HG03108 (cell line): Measurements from ENCODE around the gene PPT2.
"Not testable (repeated sequence)": the region's sequence is repeated elsewhere in the genome, so short reads cannot be mapped to it uniquely, and the experiment has no call there.

ENCODE experiments used
- ATAC-seq: cut with Tn5 transposase; IDR thresholded peaks from one replicate; pipeline ENCODE4 v1.9.1; 2021; ENCODE audit warnings: moderate library complexity; ENCODE audit not compliant: unreplicated experiment

The PPT2 gene

DNA sequence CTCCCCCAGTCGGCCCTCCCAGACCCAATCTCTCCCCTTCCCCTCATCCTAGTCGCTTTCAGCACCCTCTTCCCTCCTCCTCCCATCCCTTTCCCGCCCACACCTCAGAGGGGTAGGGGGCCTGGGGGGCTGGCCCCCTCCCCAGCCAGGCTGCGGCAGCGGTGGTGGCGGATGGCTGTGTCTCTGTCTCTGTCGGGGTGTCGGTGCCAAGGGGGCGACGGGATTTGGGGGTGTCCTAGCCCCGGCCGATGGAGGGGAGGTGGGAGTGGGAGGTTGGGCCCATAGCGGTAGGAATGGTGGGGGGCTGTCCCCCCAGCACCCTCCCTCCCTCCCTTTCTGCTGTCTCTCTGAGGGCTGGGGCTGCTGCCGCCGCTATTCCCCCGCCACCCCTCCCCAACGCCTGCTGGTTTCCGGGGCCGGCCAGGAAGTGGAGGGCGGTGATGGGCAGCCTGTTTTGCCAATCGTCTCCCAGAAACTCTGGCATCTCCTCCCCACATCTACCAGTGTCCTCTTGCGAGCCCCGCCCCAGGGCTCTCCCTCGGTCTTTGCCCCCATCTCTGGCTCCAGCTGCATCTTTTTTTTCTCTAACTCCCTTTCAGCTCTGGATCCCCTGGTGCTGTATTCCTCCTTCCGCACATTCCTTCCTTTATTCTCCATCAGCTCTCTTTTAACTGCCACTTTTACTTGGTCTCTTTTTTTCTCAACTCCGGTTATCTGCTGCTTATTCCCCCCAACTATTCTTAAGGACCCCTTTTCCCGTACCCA, 22.0 kb downstream of the PPT2 start, which contains the start of gene AGPAT1:
AGPAT1 (minus strand) TSS at position 374 of the 765 bp plus-strand sequence. CDS start 4,588 bp downstream, outside the sequence.
- ATAC-seq: peak; percentile 40

DNA sequence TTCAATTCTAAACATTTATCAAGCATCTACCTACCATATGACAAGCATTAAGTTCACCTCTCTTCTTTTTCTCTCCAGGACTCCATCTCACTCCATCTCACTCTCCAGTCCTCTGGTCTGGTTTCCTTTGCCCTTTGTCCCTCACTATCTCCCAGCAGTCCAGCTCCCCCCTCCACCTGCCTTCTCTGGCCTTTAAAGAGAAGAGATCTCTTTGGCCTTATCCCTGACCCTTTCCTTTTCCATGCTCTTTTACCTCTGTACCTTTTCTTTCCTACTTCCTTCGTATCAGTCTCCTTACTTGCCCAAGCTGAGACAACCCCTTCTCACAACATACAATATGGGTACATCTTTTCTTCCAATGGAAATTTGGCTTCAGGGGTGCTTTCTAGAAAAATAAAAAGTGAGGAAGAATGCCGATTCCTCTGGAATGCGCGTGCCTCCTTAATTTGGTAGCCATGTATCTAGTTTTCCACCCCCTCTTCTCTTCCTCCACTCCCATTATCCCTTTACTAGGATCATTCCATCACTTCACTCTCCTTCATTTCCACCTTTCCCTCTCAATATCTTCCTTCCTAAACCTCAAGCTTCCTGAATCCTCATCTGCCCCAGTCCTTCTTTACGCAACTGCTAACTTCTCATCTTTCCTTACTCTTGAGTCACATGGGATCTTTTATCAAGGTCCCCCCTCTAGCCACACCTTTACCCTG, 22.7 kb downstream of the PPT2 start:
- ATAC-seq: no peak

DNA sequence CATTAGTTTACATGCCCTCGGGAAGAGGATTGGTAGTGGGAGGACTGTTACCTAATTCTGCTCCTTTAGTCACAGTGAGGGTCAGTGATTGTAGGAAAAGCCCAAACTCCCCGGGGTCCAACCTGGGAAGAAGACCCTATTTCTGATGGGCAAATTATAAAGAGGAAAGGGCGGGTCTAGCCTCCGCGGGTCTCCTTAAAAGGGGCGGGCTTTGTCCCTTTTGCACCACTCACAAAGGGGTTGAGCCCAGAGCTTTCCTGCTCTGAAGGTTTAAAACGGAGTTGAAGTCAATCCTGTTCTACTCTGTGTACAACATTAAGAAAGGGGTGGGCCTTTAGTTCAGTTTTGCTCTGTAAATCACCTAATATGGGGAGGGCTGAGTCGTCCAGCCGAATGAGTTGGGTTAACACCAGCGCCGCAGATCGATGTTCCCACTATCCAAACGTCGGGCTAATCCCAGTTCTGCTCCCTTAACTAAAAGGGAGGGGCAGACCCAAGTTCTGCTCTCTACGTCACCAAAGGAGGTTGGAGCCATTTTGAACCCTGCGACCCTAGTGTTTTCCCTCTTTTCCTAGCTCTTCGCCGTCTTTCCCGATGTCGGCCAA, 23.3 kb downstream of the PPT2 start:
- no peak for ATAC-seq

DNA sequence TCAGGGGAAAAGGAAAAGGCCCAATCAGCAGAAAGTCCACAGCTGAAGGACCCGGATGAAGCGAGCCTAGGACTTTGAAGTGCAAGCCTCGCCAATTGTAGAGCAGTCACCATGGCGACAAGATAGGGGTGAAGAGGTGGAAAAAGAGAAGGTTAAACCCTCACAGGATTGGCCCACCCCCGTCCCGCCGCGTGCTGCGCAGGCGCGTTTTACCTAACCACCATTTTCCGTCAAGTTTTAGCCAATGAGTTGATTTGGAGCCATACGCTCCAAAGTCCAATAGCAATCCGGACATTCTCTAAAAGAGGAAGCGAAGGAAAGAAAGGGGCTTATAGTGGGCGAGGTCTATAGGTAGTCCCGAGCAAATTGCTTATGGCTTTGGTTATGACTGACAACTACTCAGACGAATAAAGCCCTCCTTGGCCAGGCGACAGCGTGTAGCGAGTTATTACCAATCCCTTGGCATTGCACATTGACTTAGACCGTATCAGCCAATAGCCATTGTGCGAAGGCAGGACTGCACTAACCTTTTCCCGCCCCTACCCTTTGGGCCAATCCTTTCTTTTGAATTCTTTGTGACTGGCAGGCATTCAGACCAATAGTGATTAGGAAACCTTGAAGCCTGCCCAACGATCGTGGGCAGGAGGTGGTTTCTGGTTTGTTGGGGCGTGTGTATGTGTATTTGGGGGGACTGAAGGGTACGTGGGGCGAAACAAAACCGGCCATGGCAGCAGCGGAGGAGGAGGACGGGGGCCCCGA, 24.0 kb downstream of the PPT2 start, which contains the start of gene RNF5:
RNF5 (plus strand) TSS at position 618 of the 759 bp plus-strand sequence; CDS start at position 725, 107 bp downstream.
- peak; percentile 70 for ATAC-seq

DNA sequence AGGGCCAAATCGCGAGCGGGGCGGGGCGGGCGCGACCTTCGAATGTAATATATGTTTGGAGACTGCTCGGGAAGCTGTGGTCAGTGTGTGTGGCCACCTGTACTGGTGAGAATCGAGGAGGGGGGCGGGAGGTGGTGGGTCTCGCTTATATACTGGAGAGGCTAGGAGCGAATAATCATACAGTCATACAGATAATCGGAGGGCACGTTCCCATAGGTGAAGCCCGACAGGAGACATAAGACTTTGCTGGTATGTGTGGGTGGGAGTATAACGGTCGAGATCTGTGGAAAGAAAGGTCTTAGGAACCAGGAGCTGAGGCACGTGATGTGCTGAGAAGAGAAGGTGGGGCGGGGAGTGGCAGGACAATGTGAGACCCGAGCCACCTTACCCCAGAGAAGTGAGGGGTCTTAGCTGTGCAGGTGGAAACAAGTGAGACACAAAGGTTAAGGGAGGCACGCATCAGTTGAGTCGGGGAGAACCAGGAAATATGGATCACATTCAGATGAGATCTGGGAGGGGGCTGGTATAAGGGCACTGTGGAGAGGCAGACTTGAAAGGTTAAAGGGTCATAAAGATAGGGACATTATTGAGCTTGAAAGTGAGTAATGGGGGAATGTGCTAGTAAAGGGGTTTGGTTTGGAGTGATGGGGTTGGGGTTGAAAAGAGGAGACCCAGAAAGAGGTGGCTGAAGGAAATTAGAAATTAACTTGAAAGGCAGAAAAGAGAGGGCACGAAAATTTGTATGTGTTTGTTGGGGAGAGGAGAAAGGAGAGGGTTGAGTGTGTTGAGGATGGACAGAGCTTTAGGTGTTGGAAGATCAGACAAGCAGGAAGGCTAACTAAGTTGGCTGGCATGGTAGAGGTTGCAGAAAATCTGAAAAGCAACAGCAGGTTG, 24.9 kb downstream of the PPT2 start:
- no peak for ATAC-seq

DNA sequence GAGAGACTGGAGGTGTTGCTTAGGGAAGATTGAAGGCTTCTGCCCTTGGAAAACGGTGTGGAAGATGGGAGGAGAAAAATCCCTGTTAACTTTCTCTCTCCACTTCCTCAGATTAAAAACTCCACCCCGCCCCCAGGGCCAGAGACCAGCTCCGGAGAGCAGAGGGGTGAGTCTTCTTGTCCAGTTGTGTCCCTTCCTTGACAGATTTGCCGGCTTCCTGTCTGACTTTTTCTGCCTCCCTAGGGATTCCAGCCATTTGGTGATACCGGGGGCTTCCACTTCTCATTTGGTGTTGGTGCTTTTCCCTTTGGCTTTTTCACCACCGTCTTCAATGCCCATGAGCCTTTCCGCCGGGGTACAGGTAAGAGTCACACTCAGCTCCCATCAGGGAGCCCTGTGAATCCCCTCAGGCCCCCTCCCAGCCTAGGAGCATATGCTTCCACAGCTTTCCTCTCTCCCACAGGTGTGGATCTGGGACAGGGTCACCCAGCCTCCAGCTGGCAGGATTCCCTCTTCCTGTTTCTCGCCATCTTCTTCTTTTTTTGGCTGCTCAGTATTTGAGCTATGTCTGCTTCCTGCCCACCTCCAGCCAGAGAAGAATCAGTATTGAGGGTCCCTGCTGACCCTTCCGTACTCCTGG, 25.9 kb downstream of the PPT2 start:
- ATAC-seq: no peak

DNA sequence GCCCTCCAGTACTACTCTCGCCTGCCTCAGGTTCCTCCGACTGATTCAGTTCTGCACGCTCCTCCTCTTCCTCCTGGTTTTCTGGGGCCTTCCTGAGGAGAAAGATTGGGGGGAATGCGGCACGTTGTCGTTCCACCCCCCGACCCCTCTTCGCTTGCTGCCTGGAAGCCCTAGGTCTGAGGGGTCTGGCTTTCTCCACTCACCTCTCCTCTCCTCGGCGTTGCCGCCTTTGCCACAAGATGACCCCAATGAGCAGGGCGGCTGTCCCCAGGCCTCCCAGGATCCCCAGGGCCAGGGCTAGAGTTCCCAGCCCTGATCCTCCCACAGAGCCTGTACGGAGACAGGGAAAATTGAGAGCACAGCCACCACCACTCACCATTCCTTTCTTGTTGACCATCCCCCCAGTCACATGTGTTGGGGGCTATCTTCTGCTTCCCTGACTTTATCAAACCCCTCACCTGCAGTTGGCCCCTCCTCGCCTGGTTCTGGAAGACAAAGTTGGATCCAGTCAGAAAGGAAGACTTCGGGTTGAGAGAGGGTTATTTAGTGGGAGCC, 27.3 kb downstream of the PPT2 start:
- ATAC-seq: no peak

DNA sequence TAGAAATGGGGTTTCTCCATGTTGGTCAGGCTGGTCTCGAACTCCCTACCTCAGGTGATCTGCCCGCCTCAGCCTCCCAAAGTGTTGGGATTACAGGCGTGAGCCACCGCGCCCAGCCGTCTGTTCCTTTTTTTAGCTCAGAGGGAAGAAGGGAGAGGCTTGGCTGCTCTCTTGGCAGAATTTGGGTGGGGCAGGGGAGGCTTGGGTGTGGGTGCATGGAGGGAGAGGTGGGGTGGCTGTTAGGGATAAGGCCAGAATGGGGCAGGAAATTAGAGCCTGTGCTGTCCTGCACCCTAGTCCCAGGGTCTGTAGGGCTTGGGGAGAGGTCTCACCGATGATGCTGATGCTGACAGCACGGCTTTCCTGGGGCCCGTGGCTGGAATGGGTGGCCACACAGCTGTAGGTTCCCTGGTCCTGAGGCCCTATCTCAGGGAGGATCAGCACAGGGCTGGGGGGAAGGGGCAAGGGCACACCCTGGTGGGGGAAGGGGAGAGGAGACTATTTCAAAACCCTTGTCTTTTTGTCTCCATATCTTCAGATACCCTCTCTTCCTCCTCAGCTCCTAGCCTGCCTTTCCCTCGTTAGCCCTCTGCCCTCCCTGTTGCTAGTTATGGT, 28.1 kb downstream of the PPT2 start:
- ATAC-seq: no peak

DNA sequence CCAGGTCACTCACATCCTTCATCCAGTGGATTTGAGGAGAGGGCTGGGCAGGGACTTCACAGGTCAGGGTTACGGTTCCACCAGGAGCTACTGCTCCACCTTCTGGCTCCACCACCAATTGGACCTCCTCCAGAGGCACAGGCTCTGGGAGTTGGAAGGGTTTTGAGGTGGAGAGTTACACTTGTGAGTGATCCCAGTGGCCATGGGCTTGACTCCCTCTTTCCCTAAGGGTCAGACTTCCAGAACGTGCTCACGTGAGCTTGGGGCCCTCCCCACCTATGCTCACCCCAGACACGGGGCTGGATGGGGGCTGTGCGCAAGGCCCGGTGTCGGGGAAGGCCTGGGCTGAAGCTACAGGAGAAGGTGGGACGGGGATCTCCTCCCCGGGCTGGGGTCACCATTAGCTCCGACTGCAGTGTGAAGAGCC, 28.6 kb downstream of the PPT2 start:
- ATAC-seq: no peak

DNA sequence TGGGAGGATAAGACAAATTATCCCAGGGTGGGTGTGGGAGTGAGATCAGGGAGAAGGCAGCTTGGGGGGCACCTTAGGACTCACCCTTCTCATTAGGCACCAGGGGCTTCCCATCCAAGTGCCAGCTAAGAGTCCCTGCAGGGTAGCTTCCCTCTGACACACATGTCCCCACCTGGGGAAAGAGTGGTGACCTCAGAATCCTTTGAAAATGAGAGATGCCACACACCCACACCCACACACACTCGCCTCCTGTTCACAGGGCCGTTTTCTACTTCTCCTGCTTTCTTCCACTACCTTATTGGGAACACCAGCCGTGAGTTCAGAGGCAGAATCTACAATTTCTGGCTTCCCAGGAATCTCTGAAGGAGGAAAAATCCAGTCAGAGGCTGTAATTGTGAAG, 29.1 kb downstream of the PPT2 start:
- ATAC-seq: no peak

DNA sequence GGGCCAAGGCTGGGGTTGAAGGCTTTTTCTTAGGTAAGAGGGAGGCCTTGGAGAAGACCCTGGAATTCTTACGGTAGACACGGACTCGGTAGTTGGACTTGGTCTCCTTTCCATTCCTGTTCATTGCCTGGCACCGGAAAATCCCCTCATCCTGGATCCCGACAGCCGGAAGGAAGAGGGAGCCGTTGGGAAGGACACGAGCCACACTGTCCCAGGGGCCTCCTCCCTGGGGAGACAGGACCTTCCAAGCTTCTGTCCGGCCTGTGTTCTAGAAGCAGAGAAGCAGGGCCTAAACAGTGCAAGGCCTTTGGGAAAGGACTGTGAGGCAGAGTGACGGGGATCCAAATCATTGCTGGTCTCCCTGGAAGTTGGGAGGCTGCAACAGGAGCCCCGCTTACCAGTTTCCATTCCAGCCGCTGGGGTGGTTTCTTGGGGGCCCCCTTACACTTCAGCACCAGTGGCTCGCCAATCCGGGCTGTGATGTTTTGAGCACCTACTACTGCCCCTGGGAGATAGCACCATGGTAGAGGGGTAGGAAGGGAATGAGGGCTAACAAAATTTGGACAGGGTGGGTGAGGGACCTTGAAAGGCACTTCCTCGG, 29.6 kb downstream of the PPT2 start:
- ATAC-seq: no peak

DNA sequence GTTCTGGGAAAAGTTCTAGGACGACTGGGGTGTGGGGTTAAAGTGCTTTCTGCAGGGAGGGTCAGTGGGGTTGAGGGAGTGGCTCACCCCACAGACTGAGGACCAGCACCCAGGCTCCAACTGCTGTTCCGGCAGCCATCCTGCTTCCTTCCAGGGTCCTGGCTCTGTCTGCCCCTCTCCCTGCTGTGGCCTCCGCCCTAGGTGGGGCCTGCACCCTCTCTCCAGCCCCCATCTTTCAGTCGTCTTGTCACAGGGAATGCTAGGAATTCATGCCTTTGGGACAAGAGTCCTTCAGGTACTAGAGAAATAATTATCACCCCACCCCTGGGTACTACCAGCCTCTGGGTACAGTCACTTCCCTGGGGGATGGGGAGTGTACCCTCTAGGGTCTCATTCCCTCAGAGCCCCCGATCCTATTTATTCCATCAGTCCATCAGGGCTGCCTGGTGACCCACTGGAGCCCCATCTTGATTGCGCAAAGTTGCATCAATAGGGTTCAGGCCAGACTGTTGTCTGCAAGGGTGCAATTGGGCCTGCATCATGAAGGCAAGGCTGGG, 30.2 kb downstream of the PPT2 start, which contains the start of gene AGER:
AGER (minus strand) TSS at position 170 of the 557 bp plus-strand sequence; CDS start at position 139, 31 bp downstream.
- ATAC-seq: no peak

DNA sequence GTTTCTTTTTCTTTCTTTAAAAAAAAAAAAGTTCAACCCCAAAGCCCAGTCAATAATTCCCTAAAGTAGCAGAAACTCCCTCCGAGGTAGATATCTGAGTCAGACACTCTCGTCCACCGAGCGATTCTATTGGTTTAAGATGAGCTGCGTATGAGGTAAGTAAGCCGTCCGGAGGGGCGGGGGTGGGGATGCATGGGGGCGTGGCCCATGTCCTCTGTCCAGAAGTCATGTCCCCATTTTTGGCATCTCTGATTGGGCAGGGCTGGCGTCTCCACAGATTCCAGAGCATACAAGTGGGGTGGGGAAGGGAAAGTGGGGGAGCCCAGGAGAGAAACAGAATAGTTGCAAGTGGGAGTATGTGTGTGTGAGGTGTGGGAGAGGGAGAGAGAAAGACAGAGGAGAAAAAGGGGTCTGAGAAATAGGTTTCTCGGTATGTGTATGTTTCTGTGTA, 31.8 kb downstream of the PPT2 start:
- ATAC-seq: not testable (repeated sequence)

DNA sequence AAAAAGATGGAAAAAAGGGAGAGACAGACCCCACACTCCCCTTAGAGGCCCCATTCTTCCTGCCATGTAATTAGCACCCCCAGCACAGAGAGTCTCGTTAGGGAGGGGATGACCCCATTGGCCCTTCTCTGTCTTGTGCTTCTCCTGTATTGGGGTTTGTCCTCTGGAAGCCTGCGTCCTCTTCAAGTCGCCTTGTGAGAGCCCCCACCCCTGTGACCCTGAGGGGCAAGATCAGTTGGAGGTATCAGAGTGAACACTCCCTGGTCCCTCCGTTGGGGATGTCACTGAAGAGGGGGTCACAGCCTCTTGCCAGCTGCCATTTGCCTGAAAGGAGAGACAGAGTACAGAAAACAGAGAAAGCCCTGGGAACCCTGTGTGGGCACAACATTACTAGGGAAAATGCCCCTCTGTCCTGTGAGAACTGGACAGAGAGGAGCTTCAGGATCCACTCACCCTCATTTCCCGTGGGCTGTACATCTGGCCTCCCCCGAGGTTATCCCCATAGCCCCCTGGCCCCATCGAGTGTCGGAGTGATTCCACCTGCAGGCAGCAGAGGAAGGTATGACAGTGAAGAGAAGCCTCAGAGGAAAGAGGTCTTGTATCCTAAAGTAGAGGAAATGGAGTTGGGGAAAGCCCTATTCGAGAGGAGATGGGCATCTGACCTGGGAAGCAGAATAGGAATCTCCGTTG, 32.4 kb downstream of the PPT2 start:
- not testable (repeated sequence) for ATAC-seq

DNA sequence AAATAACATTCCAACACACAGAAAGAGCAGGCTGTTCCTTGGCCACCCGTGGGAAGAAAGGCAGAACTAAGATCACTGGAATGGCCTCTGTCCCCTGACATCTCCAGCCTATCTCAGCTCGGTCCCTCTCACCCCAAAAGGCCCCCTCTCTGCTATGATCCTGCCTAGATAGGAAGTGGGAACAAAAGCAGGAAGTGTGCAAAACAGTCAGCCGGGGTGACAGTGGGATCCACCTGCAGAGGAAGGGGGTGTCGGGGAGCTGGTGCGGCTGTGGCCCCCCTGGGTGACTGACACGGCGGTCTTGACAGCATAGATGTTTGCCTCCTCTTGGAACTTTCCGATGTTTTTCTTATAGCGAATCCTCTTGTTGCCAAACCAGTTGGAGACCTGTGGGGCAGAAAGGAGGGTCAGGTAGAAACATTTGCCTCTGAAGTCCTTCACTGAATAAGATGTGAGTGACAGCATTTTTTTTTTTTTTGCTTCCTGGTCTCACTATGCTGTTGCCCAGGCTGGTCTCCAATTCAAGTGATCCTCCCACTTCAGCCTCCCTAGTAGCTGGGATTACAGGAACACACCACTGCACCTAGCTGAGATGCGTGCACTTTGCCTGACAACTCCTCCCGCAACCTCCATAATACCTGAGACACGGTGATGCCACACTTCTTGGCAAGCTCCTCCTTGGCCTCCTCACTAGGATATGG, 33.2 kb downstream of the PPT2 start:
- no peak for ATAC-seq

DNA sequence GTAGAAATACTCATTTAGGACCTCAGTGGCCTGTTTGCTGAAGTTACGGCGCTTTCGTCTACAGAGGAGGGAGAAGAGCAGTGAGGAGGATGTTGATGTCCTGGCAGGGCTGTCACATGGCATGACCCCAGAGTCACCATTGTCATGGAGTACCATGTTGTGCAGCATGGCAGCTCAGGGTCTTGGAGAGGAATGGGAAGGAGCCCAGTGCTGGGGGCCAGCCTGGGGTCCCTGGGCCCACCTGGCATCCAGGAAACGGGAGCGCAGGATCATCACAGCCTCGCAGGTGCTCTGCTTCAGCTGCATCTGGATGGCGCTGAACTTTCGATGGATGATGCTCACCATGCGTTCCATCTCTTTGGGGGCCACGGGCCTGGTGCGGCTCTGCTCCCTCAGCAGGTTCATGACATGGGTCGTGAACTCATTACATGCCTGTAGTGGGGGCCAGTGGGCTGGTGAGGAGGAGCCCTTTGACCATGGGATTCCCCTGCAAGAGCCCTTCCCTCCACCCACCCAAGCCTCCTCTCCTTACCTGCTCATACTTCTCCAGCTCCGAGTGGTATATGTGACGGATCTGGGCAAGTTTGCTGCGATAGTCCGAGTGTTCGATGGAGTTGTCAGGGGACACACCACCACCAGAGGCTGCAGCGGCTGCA, 33.9 kb downstream of the PPT2 start:
- ATAC-seq: not testable (repeated sequence)
